Measurements from ENCODE around the gene EXOSC3. TPM values are rescaled to one million over a fixed set of nuclear protein-coding genes. Genes with fewer than 3 reads are reported as not detected.

Gene EXOSC3
- total and polyA plus RNA-seq, 2 of the 13 experiments (the other 11 are each of a cell fraction or from before 2014, with no cell fraction given): 17.5 to 68.7 TPM

GRCh38 chr9:37784616-37785483 lies at the start of gene EXOSC3 (continued):
- TF ChIP-seq FOXC1 (CRISPR knock-in tag; IDR thresholded peaks at IDR 0.05; ENCODE audit: borderline replicate concordance) (no peak; the same call in 1 of the 2 replicates), NRL (CRISPR knock-in tag; IDR thresholded peaks at IDR 0.05; ENCODE audit: borderline replicate concordance) (peak; percentile 88), ZZZ3 (CRISPR knock-in tag; IDR thresholded peaks at IDR 0.05; ENCODE audit: borderline replicate concordance) (peak; percentile 78; the same call in 1 of the 2 replicates), NFKBIZ (CRISPR knock-in tag; IDR thresholded peaks at IDR 0.05) (no peak; the same call in 1 of the 2 replicates), HBP1 (CRISPR knock-in tag; IDR thresholded peaks at IDR 0.05; ENCODE audit: low read depth) (peak; percentile 60; the same call in 1 of the 2 replicates), ZNF567 (CRISPR knock-in tag; IDR thresholded peaks at IDR 0.05; ENCODE audit: borderline replicate concordance) (no peak; the same call in 1 of the 2 replicates), KMT2B (CRISPR knock-in tag; IDR thresholded peaks at IDR 0.05) (peak; percentile 93), ZNF747 (CRISPR knock-in tag; IDR thresholded peaks at IDR 0.05; ENCODE audit: borderline replicate concordance) (peak; percentile 98), IKZF4 (CRISPR knock-in tag; IDR thresholded peaks at IDR 0.05; ENCODE audit: borderline replicate concordance, low read depth, not compliant biosample characterization) (peak; percentile 93), KLF11 (CRISPR knock-in tag; IDR thresholded peaks at IDR 0.05) (peak; percentile 43), ZNF878 (CRISPR knock-in tag; IDR thresholded peaks at IDR 0.05) (no peak; the same call in 1 of the 2 replicates), ZNF660 (CRISPR knock-in tag; IDR thresholded peaks at IDR 0.05; ENCODE audit: borderline replicate concordance, low read depth) (no peak), IRF2 (CRISPR knock-in tag; IDR thresholded peaks at IDR 0.05) (peak; percentile 81), ZNF343 (CRISPR knock-in tag; IDR thresholded peaks at IDR 0.05) (peak; percentile 65; the same call in 1 of the 2 replicates), ZBTB26 (CRISPR knock-in tag; IDR thresholded peaks at IDR 0.05; ENCODE audit: borderline replicate concordance) (no peak), SP1 (IDR thresholded peaks at IDR 0.05) (no peak), SP1 (CRISPR knock-in tag; IDR thresholded peaks at IDR 0.05) (peak; percentile 51), KLF9 (CRISPR knock-in tag; IDR thresholded peaks at IDR 0.05; ENCODE audit: low read depth) (no peak), ZNF101 (CRISPR knock-in tag; IDR thresholded peaks at IDR 0.05; ENCODE audit: borderline replicate concordance, low read depth) (no peak), GTF2F1 (IDR thresholded peaks at IDR 0.05; ENCODE audit: low read length) (no peak), HOXA5 (CRISPR knock-in tag; IDR thresholded peaks at IDR 0.05) (peak; percentile 31), ZNF670 (CRISPR knock-in tag; IDR thresholded peaks at IDR 0.05; ENCODE audit: borderline replicate concordance) (no peak), SCMH1 (CRISPR knock-in tag; IDR thresholded peaks at IDR 0.05; ENCODE audit: borderline replicate concordance) (no peak), CENPBD1 (CRISPR knock-in tag; IDR thresholded peaks at IDR 0.05; ENCODE audit: borderline replicate concordance, low read depth) (no peak), ZNF580 (CRISPR knock-in tag; IDR thresholded peaks at IDR 0.05; ENCODE audit: borderline replicate concordance, low read depth) (peak; percentile 78; the same call in 1 of the 2 replicates), ZNF350 (CRISPR knock-in tag; IDR thresholded peaks at IDR 0.05; ENCODE audit: borderline replicate concordance, low read depth) (peak; percentile 88), FOXJ3 (CRISPR knock-in tag; IDR thresholded peaks at IDR 0.05; ENCODE audit: borderline replicate concordance) (no peak)
